RWPE1 (cell line): ENCODE measurements around the gene DNMBP.
"Not testable (repeated sequence)": the region's sequence is repeated elsewhere in the genome, so short reads cannot be mapped to it uniquely, and the experiment has no call there.

Source experiments
- CTCF ChIA-PET: fragments of 350-600 bp; sonication (Branson Sonifier 250); formaldehyde crosslinking; extraction: SDS; loops from one replicate; lab custom pipeline; 2021; lab: Yijun Ruan, JAX
- POLR2A ChIA-PET: fragments of 400-600 bp; formaldehyde crosslinking; extraction: SDS; loops from one replicate; lab custom pipeline; 2020; ENCODE audit warnings: antibody characterized with exemption; ENCODE audit not compliant: low non-redundant PET; lab: Yijun Ruan, JAX
- DNase-seq: peaks from one replicate; pipeline ENCODE4 v3.0.0; 2012; ENCODE audit warnings: low spot score
- H3K27ac ChIP-seq: fragments of 450-650 bp; 2 replicates; pipeline ENCODE4 v1.5.1; 2017
- TF ChIP-seq, protein P1 (sequence below): fragments of 450-650 bp; conservative IDR thresholded peaks from 2 replicates; pipeline ENCODE4 v1.5.1; 2017; ENCODE audit warnings: low read depth, mild to moderate bottlenecking

The DNMBP gene

GRCh38 chr10:99958806-99959205, 50.9 kb downstream of the DNMBP start:
- TF ChIP-seq, protein P1, sequence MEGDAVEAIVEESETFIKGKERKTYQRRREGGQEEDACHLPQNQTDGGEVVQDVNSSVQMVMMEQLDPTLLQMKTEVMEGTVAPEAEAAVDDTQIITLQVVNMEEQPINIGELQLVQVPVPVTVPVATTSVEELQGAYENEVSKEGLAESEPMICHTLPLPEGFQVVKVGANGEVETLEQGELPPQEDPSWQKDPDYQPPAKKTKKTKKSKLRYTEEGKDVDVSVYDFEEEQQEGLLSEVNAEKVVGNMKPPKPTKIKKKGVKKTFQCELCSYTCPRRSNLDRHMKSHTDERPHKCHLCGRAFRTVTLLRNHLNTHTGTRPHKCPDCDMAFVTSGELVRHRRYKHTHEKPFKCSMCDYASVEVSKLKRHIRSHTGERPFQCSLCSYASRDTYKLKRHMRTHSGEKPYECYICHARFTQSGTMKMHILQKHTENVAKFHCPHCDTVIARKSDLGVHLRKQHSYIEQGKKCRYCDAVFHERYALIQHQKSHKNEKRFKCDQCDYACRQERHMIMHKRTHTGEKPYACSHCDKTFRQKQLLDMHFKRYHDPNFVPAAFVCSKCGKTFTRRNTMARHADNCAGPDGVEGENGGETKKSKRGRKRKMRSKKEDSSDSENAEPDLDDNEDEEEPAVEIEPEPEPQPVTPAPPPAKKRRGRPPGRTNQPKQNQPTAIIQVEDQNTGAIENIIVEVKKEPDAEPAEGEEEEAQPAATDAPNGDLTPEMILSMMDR: no peak
- ChIA-PET POLR2A (no interaction called here), CTCF (interaction anchor here (0.6 kb wide), 1 partner anchor 25 kb away, joined by 3 read pairs; no protein-coding TSS in a partner anchor)

DNA sequence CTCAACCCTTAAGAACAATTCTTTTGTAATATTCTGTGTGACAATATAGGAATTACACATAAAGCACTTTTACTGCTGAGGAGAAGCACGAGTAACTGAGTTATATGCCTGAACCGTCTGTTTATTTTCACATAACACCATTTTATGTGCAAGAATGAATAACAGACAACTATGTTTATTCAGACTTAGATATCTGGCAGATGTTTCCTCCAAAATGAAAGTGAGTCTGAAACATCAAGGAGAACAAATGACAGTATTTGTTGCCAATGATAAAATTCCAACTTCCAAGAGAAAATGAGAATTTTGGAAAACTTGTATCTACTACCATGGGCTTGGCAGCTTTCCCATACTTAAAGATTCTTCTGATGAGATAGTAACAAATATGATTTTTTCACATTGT, 51.4 kb downstream of the DNMBP start:
- no peak for DNase-seq
- CTCF ChIA-PET: no interaction called here
- no peak overlapping the region for H3K27ac ChIP-seq
- POLR2A ChIA-PET: no interaction called here
- TF ChIP-seq, protein P1: no peak

More at GRCh38 chr10:99958806-99959205, 50.9 kb downstream of the DNMBP start:
- no peak for DNase-seq
- no peak overlapping the region for H3K27ac ChIP-seq

DNA sequence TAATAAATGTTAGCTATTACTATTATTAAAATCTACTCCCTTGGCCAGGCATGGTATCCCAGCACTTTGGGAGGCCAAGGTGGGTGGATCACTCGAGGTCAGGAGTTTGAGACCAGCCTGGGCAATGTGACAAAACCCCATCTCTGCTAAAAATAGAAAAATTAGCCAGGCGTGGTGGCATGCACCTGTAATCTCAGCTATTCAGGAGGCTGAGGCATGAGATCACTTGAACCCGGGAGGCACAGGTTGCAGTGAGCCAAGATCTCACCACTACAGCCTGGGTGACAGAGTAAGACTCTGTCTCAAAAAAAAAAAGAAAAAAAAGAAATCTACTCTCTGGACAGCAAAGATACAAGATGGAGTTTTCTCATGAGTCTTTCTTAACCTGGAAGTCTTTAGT, 56.2 kb downstream of the DNMBP start:
- H3K27ac ChIP-seq, POLR2A ChIA-PET, DNase-seq: not testable (repeated sequence)
- CTCF ChIA-PET: interaction anchor here (0.6 to 0.7 kb wide), 2 partner anchors 18 to 1186 kb away, joined by 3 to 6 read pairs; no protein-coding TSS in a partner anchor

- POLR2A ChIA-PET: no interaction called here
- no peak for DNase-seq
- CTCF ChIA-PET: interaction anchor here (0.6 to 0.7 kb wide), 3 partner anchors 81 to 1186 kb away, joined by 3 to 5 read pairs (median 4); no protein-coding TSS in a partner anchor
- no peak overlapping the region for H3K27ac ChIP-seq
- TF ChIP-seq, protein P1: no peak
Measured at GRCh38 chr10:99952799-99953198, 56.9 kb downstream of the DNMBP start.

DNA sequence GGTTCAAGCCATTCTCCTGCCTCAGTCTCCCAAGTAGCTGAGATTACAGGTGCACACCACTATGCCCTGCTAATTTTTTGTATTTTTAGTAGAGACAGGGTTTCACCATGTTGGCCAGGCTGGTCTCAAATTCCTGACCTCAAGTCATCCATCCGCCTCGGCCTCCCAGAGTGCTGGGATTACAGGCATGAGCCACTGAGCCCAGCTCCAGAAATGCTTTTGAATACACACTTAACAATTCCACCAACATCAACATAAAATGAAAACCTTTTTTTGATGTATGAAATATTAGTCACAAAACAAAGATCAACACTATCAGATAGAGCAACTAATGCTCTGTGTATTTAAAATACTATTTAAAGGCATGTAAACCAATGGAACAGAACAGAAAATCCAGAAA, 63.7 kb downstream of the DNMBP start:
- H3K27ac ChIP-seq: peak overlapping the region; percentile 43; the same call in 1 of the 2 replicates
- POLR2A ChIA-PET, CTCF ChIA-PET, DNase-seq: not testable (repeated sequence)

DNA sequence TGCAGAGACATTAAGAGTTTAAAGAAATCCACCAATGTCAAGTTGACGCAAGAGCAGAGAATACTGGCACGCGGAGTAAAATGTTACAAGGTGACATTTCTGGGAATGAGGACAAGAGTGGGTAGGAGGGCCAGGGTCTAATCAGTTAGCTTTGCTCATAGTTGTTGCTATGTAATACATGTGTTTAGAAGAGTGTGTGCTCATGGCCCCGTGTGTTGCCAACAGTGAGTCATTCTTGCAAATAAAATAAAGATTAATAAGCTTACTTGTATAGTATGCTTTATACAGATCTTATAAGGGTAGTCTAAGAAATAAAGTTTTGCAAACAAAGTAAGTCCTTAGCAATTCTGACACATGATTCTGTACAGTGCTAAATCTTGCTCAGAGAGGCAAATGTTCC, 64.5 kb downstream of the DNMBP start:
- POLR2A ChIA-PET: no interaction called here
- TF ChIP-seq, protein P1: no peak
- DNase-seq: peak; percentile 59
- H3K27ac ChIP-seq: no peak overlapping the region
- CTCF ChIA-PET: interaction anchor here (1.5 kb wide), 1 partner anchor 64 kb away, joined by 3 read pairs; the partner anchor contains the start of gene DNMBP

DNA sequence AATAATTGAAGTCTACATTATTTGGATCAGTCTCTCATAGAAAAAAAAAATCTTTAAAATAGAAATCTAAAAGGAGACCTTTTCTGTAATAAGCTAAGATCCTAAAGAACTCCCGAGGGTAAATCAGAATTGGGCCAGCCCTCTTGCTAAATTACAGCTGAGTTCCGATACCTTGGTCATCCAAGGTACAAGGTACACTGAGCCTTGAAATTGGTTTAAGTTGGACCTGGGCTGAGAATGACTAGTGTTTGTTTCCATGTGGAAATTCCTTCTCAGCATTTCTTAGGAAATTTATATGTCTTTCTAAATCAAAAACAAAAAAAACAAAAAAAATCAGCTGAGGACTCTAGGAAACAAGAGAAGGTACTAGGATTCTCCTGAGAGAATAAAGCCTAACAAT, 64.9 kb downstream of the DNMBP start:
- ChIA-PET POLR2A (no interaction called here), CTCF (interaction anchor here (1.5 kb wide), 1 partner anchor 64 kb away, joined by 3 read pairs; the partner anchor contains the start of gene DNMBP)
- TF ChIP-seq, protein P1: no peak
- no peak for DNase-seq
- no peak overlapping the region for H3K27ac ChIP-seq
